H1 (cell line): Measurements from ENCODE around the gene TBC1D22B.

Experiments
- EZH2 ChIP-seq: fragments of 200-600 bp; sonication (generic); IDR thresholded peaks from 2 replicates; pipeline ENCODE4 v1.7.1; 2012; ENCODE audit warnings: low read depth, mild to moderate bottlenecking, moderate library complexity, low read length, inconsistent platforms; ENCODE audit not compliant: severe bottlenecking
- POLR2AphosphoS5 ChIP-seq: IDR thresholded peaks from 2 replicates; pipeline ENCODE4 v1.6.1; 2011; ENCODE audit warnings: low read depth, low read length
- TF ChIP-seq, protein P1 (sequence below), 3 experiments: IDR thresholded peaks; 1 replicate in 2 of 3; 2 replicates in 1 of 3; pipeline versions ENCODE4 v1.5.1 to v1.6.1; 2011; ENCODE audit warnings: low read length in 3 of 3, mild to moderate bottlenecking in 3 of 3, inconsistent platforms in 2 of 3, low read depth in 1 of 3, moderate library complexity in 1 of 3; ENCODE audit not compliant: insufficient read depth in 1 of 3; ENCODE audit errors: control extremely low read depth in 1 of 3

DNA sequence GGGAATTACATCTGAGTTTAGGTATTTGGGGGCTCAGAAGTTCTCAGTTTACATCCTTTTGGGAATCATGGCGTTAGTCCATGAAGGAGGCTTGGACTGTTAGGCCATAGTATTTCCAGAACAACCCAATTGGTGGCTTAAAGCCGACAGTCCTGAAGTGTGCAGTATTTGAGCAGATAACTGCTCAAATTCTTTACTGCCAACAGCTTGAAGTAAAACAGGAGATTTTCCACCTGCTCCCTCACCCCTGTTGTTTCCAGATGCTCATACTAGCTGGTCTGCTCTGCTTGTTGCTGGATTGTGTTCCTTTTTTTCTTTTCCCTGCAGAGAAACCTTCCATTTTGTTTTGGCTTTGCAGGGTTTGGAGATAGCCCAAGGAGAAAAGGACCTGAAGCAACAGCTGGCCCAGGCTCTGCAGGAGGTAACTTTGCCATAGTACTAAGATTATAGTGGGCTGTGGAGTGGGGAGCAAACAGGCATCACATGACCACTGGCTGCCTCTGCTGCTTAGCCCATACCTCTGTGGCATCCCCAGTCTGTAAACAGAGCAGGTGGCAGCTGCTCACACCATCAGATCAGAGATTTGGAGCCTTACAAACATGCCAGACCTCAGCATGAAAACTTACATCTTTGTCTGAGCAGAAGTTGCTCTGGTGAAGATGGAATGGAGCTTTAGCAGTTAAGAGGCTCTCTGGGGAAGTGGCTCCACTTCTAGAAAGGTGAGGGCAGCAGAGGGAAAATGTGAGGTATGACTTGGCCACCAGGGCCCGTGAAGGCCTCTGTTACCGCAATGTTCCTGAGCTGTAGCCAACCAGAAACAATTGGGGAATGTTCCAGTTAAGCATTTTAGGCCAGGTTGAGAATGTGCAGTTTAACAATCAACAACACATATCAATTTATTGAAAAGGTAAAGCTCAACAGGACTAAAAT is 113.8 kb downstream of the TBC1D22B start:
- TF ChIP-seq, protein P1, sequence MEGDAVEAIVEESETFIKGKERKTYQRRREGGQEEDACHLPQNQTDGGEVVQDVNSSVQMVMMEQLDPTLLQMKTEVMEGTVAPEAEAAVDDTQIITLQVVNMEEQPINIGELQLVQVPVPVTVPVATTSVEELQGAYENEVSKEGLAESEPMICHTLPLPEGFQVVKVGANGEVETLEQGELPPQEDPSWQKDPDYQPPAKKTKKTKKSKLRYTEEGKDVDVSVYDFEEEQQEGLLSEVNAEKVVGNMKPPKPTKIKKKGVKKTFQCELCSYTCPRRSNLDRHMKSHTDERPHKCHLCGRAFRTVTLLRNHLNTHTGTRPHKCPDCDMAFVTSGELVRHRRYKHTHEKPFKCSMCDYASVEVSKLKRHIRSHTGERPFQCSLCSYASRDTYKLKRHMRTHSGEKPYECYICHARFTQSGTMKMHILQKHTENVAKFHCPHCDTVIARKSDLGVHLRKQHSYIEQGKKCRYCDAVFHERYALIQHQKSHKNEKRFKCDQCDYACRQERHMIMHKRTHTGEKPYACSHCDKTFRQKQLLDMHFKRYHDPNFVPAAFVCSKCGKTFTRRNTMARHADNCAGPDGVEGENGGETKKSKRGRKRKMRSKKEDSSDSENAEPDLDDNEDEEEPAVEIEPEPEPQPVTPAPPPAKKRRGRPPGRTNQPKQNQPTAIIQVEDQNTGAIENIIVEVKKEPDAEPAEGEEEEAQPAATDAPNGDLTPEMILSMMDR (IDR thresholded peaks at IDR 0.05; ENCODE audit: control extremely low read depth in 1 of 3, insufficient read depth in 1 of 3, low read depth in 1 of 3, low read length in 3 of 3), result no peak
- TF ChIP-seq EZH2 (no peak), POLR2AphosphoS5 (no peak)
